ENCODE measurements around the gene CTSW. TPM values are rescaled to one million over a fixed set of nuclear protein-coding genes. Genes with fewer than 3 reads are reported as not detected.

The CTSW gene
- total RNA-seq, 6 donors from 2014 or later: 2.1 to 20.7 (median 11.4) TPM

- H3K27ac ChIP-seq: peak overlapping the region; percentile 28 to 84 (median 56)
- no peaks in the 10 kb centered on the region for H3K36me3 ChIP-seq
- WGBS, 2 donors: 26 to 65% methylated on average over 9 to 23 of the region's 28 CpGs
- TF ChIP-seq POLR2A (IDR thresholded peaks at IDR 0.05): peak in 2 of 4 donors; percentile 25 to 48
- no peak for TF ChIP-seq POLR2AphosphoS5 (IDR thresholded peaks at IDR 0.05)
- TF ChIP-seq CTCF (IDR thresholded peaks at IDR 0.05): peak in 1 of 6 experiments; percentile 1
- DNase-seq: no peak
- H3K27me3 ChIP-seq: peaks cover 0 to 3% (median 0%) of the 10 kb centered on the region in 4 donors
- H3K4me3 ChIP-seq: peak overlapping the region; percentile 62 to 75 (median 68)
- peaks cover 24 to 30% (median 25%) of the 10 kb centered on the region in 4 donors for H3K4me1 ChIP-seq
- no peak for ATAC-seq (ENCODE audit: low FRiP score in 2 of 2)
- H3K9me3 ChIP-seq: no peaks in the 10 kb centered on the region
These were observed 19.2 kb downstream of the CTSW start for GRCh38 chr11:65898656-65899355.

- H3K4me3 ChIP-seq: peak overlapping the region; percentile 62 to 75 (median 68)
- H3K27ac ChIP-seq: peak overlapping the region; percentile 70 to 84 (median 77)
- peak in 1 of 6 experiments; percentile 3 for TF ChIP-seq CTCF (IDR thresholded peaks at IDR 0.05)
- TF ChIP-seq EP300 (IDR thresholded peaks at IDR 0.05): no peak
- peak in 1 of 2 donors; percentile 58 for TF ChIP-seq POLR2AphosphoS5 (IDR thresholded peaks at IDR 0.05)
- peaks cover 0 to 3% (median 0%) of the 10 kb centered on the region in 4 donors for H3K27me3 ChIP-seq
- ATAC-seq (ENCODE audit: low FRiP score in 2 of 2) (peak; percentile 56 to 86), DNase-seq (peak; percentile 78 to 92)
- WGBS, 2 donors: 3 to 4% methylated on average over 29 to 35 of the region's 78 CpGs
- H3K9me3 ChIP-seq: no peaks in the 10 kb centered on the region
- H3K4me1 ChIP-seq: peaks cover 17 to 22% (median 19%) of the 10 kb centered on the region in 4 donors
- H3K36me3 ChIP-seq: no peaks in the 10 kb centered on the region
These were observed 19.9 kb downstream of the CTSW start for GRCh38 chr11:65899356-65900124.

GRCh38 chr11:65900125-65900898 is 20.7 kb downstream of the CTSW start, which contains the start of gene FOSL1:
TSS of gene FOSL1 (minus strand) at chr11:65900388. CDS start at chr11:65900339, 49 bp downstream.
- Histone ChIP-seq H3K27me3 (peaks cover 0 to 3% (median 0%) of the 10 kb centered on the region in 4 donors), H3K4me3 (peak within 1 kb of the TSS; percentile 62 to 75 (median 68)), H3K4me1 (peaks cover 15 to 22% (median 18%) of the 10 kb centered on the region in 4 donors), H3K9me3 (no peaks in the 10 kb centered on the region), H3K27ac (peak within 1 kb of the TSS; percentile 70 to 84 (median 77)), H3K36me3 (no peaks in the 10 kb centered on the region)
- 5 to 7% methylated on average over 16 to 46 of the region's 80 CpGs for WGBS, 2 donors
- peak; percentile 97 for DNase-seq
- TF ChIP-seq CTCF (IDR thresholded peaks at IDR 0.05) (peak in 1 of 6 experiments; percentile 9), POLR2A (IDR thresholded peaks at IDR 0.05) (peak in 3 of 4 donors; percentile 64 to 81 (median 73)), POLR2AphosphoS5 (IDR thresholded peaks at IDR 0.05) (peak; percentile 52 to 72), EP300 (IDR thresholded peaks at IDR 0.05) (peak in 1 of 4 donors; percentile 10)
- peak; percentile 91 to 95 for ATAC-seq (ENCODE audit: low FRiP score in 2 of 2)

- Histone ChIP-seq H3K36me3 (no peaks in the 10 kb centered on the region), H3K4me3 (peak overlapping the region in 3 of 4 donors; percentile 62 to 69 (median 66)), H3K9me3 (no peaks in the 10 kb centered on the region), H3K27ac (peak overlapping the region in 3 of 4 donors; percentile 50 to 84 (median 70)), H3K4me1 (peaks cover 15 to 22% (median 18%) of the 10 kb centered on the region in 4 donors), H3K27me3 (peaks cover 0 to 3% (median 0%) of the 10 kb centered on the region in 4 donors)
- DNase-seq: no peak
- ATAC-seq (ENCODE audit: low FRiP score in 2 of 2): no peak
- WGBS, 2 donors: 71 to 77% methylated on average over 11 of the region's 11 CpGs
- TF ChIP-seq CTCF (IDR thresholded peaks at IDR 0.05): no peak
- no peak for TF ChIP-seq EP300 (IDR thresholded peaks at IDR 0.05)
- no peak for TF ChIP-seq POLR2AphosphoS5 (IDR thresholded peaks at IDR 0.05)
- no peak for TF ChIP-seq POLR2A (IDR thresholded peaks at IDR 0.05)
These were observed 21.2 kb downstream of the CTSW start for GRCh38 chr11:65900899-65901180.
